Raji (cell line): ENCODE data around the gene HARBI1.

Source experiments
- POLR2A ChIP-seq: IDR thresholded peaks from 2 replicates; pipeline ENCODE4 v1.6.1; 2011; ENCODE audit warnings: low read depth, low read length, control low read depth; ENCODE audit not compliant: insufficient read depth

HARBI1 gene

GRCh38 chr11:46612326-46612725, 4.7 kb downstream of the HARBI1 start:
- TF ChIP-seq POLR2A = no peak

- no peak for TF ChIP-seq POLR2A
These were observed 5.3 kb downstream of the HARBI1 start for GRCh38 chr11:46611526-46612304.

- no peak for TF ChIP-seq POLR2A
These were observed 7.6 kb downstream of the HARBI1 start for GRCh38 chr11:46609386-46609785.

GRCh38 chr11:46607516-46607915, 9.5 kb downstream of the HARBI1 start:
- no peak for TF ChIP-seq POLR2A

- TF ChIP-seq POLR2A = no peak
These were observed 12.2 kb downstream of the HARBI1 start for GRCh38 chr11:46604796-46605195.

- TF ChIP-seq POLR2A = no peak
These were observed 13.2 kb downstream of the HARBI1 start for GRCh38 chr11:46603704-46604308.

GRCh38 chr11:46601129-46601528, 15.9 kb downstream of the HARBI1 start:
- TF ChIP-seq POLR2A = no peak

GRCh38 chr11:46600194-46600960, 16.6 kb downstream of the HARBI1 start:
- no peak for TF ChIP-seq POLR2A

- no peak for TF ChIP-seq POLR2A
These were observed 17.5 kb downstream of the HARBI1 start for GRCh38 chr11:46599340-46600193.

GRCh38 chr11:46597609-46598219, 19.3 kb downstream of the HARBI1 start:
- TF ChIP-seq POLR2A = no peak

- no peak for TF ChIP-seq POLR2A
These were observed 19.9 kb downstream of the HARBI1 start for GRCh38 chr11:46597155-46597554.

GRCh38 chr11:46594785-46595184, 22.2 kb downstream of the HARBI1 start:
- TF ChIP-seq POLR2A = no peak

- TF ChIP-seq POLR2A = no peak
These were observed 22.7 kb downstream of the HARBI1 start for GRCh38 chr11:46594374-46594700.

- peak; percentile 71; the same call in 1 of the 2 replicates for TF ChIP-seq POLR2A
These were observed 23.3 kb downstream of the HARBI1 start, which contains the start of gene AMBRA1 for GRCh38 chr11:46593550-46594373. Gene AMBRA1 (minus strand): TSS chr11:46594023. CDS start chr11:46548380, 45,643 bp downstream.
